Lower leg skin (tissue), 3 donors: Measurements from ENCODE around the gene LMO2.

ENCODE experiments used
- POLR2A ChIP-seq, 2 donors: fragments of 450-650 bp; IDR thresholded peaks; one replicate each; pipeline ENCODE4 v1.6.1; 2016 to 2017; ENCODE audit warnings: antibody characterized with exemption in 2 of 2, mild to moderate bottlenecking in 1 of 2, moderate library complexity in 1 of 2
- TF ChIP-seq, protein P1 (sequence below), 3 donors: fragments of 450-650 bp; IDR thresholded peaks; one replicate each; pipeline ENCODE4 v1.5.1; 2016; ENCODE audit warnings: antibody characterized with exemption in 3 of 3, mild to moderate bottlenecking in 3 of 3, moderate library complexity in 2 of 3

DNA sequence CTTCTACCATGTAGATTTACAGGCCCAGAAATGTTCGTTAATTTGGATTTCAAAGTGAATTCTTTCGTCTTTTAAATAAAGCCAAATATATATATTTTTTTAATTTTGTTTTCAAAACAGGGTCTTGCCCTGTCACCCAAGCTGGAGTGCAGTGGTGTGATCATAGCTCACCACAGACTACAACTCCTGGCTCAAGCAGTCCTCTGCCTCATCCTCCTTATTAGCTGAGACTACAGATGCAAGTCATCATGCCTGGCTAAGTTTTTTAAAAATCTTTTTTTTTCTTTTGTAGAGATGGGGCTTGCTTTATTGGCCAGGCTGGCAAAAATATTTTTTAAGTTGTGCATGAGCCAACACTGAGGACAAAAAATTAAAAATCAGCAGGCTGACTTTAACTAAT, 5.0 kb upstream of the LMO2 start:
- TF ChIP-seq, protein P1, sequence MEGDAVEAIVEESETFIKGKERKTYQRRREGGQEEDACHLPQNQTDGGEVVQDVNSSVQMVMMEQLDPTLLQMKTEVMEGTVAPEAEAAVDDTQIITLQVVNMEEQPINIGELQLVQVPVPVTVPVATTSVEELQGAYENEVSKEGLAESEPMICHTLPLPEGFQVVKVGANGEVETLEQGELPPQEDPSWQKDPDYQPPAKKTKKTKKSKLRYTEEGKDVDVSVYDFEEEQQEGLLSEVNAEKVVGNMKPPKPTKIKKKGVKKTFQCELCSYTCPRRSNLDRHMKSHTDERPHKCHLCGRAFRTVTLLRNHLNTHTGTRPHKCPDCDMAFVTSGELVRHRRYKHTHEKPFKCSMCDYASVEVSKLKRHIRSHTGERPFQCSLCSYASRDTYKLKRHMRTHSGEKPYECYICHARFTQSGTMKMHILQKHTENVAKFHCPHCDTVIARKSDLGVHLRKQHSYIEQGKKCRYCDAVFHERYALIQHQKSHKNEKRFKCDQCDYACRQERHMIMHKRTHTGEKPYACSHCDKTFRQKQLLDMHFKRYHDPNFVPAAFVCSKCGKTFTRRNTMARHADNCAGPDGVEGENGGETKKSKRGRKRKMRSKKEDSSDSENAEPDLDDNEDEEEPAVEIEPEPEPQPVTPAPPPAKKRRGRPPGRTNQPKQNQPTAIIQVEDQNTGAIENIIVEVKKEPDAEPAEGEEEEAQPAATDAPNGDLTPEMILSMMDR (IDR thresholded peaks at IDR 0.05): no peak
- no peak for TF ChIP-seq POLR2A (IDR thresholded peaks at IDR 0.05)
